Type B pancreatic cell (in vitro differentiated cells): ENCODE results near the gene TMEM167B. TPM values are rescaled to one million over a fixed set of nuclear protein-coding genes. Genes with fewer than 3 reads are reported as not detected.

Experiments
- DNase-seq: peaks from one replicate; pipeline ENCODE4 v3.0.0; 2021; ENCODE audit warnings: mixed read lengths; ENCODE audit not compliant: unreplicated experiment; ENCODE audit errors: extremely low spot score
- H3K27ac Mint-ChIP-seq: 2 replicates; pipeline ENCODE4 v1.8.0; 2021; ENCODE audit warnings: mild to moderate bottlenecking, mixed read lengths
- H3K27me3 Mint-ChIP-seq: 2 replicates; pipeline ENCODE4 v1.8.0; 2021; ENCODE audit warnings: mixed read lengths
- H3K36me3 Mint-ChIP-seq: 2 replicates; pipeline ENCODE4 v1.8.0; 2021; ENCODE audit warnings: mixed read lengths
- H3K4me1 Mint-ChIP-seq: one replicate; pipeline ENCODE4 v1.8.0; 2021; ENCODE audit warnings: mixed read lengths; ENCODE audit not compliant: unreplicated experiment
- H3K4me3 Mint-ChIP-seq: 2 replicates; pipeline ENCODE4 v1.8.0; 2021; ENCODE audit warnings: mild to moderate bottlenecking, mixed read lengths
- H3K9me3 Mint-ChIP-seq: 2 replicates; pipeline ENCODE4 v1.8.0; 2021; ENCODE audit warnings: mixed read lengths
- long read RNA-seq: library from polyadenylated mRNA; unstranded; transcript quantifications from one replicate; pipeline ENCODE4 v2.0.0, GENCODE V29; 2020
- total RNA-seq: library from RNA; stranded (reverse); gene quantifications from 2 replicates; pipeline ENCODE4 v1.2.1, GENCODE V29; 2021; ENCODE audit warnings: low replicate concordance
- TF ChIP-seq, protein P1 (sequence below): fragments of 200-600 bp; sonication (generic); conservative IDR thresholded peaks from 2 replicates; pipeline ENCODE4 v1.5.0; 2021; ENCODE audit warnings: antibody characterized with exemption, mild to moderate bottlenecking

TMEM167B gene
- total RNA-seq: 29.6 and 38.8 TPM in 2 replicates
- long read RNA-seq, transcript TMEM167B-201 (3 exons, 3,730 nt): major isoform, 128 of 145 reads
- long read RNA-seq, partial matches to known transcripts: 9 of 145 reads
- long read RNA-seq, other reads (novel, unspliced or antisense): 7 of 145 reads

DNA sequence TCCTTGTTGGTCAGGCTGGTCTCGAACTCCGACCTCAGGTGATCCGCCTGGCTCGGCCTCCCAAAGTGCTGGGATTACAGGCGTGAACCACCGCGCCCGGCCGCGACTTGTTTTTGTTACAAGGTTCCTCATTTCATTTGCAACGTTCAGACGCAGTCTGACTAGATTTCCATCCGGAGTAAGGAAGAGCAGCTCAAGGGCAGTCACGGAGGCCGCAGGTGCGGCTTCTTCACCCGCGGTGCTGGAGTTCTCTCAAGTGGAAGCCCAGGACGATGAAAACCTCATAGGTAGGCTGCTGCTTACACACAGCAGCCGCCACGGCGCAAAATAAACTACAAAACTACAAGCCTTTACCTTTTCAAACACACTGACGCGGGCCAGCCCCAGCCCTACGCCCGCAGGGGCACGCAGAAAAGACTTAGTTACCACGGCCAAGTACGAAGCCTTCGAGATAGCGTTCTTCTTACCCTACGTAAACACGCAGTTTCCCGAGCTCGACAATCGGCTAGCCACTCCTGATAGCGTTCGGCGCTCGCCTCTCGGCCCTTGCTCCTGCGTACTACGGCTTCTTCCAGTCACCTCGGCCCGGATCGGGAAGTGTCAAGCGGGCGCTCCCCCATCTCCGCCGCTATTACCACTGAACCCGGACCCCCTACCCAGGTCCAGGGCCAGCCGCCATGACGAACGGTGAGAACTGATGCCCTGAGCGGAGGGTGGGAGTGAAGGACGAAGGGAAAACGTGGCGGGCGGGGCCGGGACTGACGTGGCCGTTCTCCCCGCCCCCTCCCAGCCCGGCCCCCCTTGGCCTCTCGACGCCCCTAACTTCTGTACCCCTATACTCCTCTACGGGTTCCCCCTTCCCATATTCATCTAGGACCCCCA is at the start of gene TMEM167B:
TSS of gene TMEM167B (plus strand) at position 569 of the 882 bp plus-strand sequence. CDS start at position 678, 109 bp downstream.
- Mint-ChIP-seq H3K4me1 (peaks cover 14% of the 10 kb centered on the region), H3K27ac (peak within 1 kb of the TSS; percentile 94), H3K4me3 (peak within 1 kb of the TSS; percentile 94), H3K9me3 (no peaks in the 10 kb centered on the region), H3K27me3 (no peaks in the 10 kb centered on the region), H3K36me3 (peaks cover 9% of the 10 kb centered on the region)
- TF ChIP-seq, protein P1, sequence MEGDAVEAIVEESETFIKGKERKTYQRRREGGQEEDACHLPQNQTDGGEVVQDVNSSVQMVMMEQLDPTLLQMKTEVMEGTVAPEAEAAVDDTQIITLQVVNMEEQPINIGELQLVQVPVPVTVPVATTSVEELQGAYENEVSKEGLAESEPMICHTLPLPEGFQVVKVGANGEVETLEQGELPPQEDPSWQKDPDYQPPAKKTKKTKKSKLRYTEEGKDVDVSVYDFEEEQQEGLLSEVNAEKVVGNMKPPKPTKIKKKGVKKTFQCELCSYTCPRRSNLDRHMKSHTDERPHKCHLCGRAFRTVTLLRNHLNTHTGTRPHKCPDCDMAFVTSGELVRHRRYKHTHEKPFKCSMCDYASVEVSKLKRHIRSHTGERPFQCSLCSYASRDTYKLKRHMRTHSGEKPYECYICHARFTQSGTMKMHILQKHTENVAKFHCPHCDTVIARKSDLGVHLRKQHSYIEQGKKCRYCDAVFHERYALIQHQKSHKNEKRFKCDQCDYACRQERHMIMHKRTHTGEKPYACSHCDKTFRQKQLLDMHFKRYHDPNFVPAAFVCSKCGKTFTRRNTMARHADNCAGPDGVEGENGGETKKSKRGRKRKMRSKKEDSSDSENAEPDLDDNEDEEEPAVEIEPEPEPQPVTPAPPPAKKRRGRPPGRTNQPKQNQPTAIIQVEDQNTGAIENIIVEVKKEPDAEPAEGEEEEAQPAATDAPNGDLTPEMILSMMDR: no peak
- DNase-seq: peak; percentile 90

DNA sequence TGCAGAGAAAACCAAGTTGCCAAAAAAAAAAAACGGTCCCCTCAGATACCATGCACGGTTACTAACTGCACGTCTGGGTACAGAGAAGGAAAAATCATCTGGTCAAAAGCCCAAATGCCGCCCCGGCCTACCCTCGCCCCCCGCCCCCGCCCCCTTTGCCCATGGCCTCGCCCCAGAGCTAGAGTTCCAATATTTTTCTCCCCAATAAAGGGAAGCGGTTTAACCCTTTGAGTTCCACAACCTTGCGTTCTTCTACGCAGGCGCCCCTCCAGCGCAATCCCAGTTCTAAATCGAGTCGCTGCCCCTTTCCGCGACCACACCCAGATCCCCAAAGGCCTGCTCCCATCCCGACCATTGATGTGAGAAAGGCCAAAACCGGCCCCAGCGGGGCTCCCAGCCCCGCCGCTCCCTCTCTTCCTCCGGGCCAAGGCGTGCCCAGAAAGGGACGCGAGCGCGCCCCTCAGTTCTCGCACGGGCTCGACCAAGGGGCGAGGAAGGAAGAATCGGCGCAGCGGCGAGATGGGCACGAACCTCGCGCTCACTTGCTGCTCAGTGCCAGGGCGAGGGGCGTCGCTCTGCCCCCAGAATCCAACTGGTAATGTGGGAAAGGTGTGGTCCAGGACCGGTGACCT is 49.5 kb upstream of the TMEM167B start:
- H3K27ac Mint-ChIP-seq: peak overlapping the region; percentile 71
- no peaks in the 10 kb centered on the region for H3K27me3 Mint-ChIP-seq
- no peaks in the 10 kb centered on the region for H3K36me3 Mint-ChIP-seq
- no peak for DNase-seq
- TF ChIP-seq, protein P1: no peak
- peaks cover 8% of the 10 kb centered on the region for H3K4me1 Mint-ChIP-seq
- H3K4me3 Mint-ChIP-seq: peak overlapping the region; percentile 95
- no peaks in the 10 kb centered on the region for H3K9me3 Mint-ChIP-seq

- H3K36me3 Mint-ChIP-seq: no peaks in the 10 kb centered on the region
- H3K4me1 Mint-ChIP-seq: peaks cover 8% of the 10 kb centered on the region
- peak within 1 kb of the TSS; percentile 95 for H3K4me3 Mint-ChIP-seq
- peak within 1 kb of the TSS; percentile 80 for H3K27ac Mint-ChIP-seq
- DNase-seq: peak; percentile 95
- H3K27me3 Mint-ChIP-seq: peaks cover 4% of the 10 kb centered on the region
- TF ChIP-seq, protein P1: no peak
- no peaks in the 10 kb centered on the region for H3K9me3 Mint-ChIP-seq
Observed at GRCh38 chr1:109041621-109042468, 48.7 kb upstream of the TMEM167B start, which contains the start of gene WDR47. Gene WDR47, minus strand, starts transcription at chr1:109042102. Its CDS starts 18,590 bp downstream, at chr1:109023512.

- H3K4me1 Mint-ChIP-seq: peaks cover 2% of the 10 kb centered on the region
- peaks cover 11% of the 10 kb centered on the region for H3K27me3 Mint-ChIP-seq
- no peak for DNase-seq
- H3K27ac Mint-ChIP-seq: no peak overlapping the region
- no peak overlapping the region for H3K4me3 Mint-ChIP-seq
- TF ChIP-seq, protein P1: no peak
- H3K9me3 Mint-ChIP-seq: no peaks in the 10 kb centered on the region
- no peaks in the 10 kb centered on the region for H3K36me3 Mint-ChIP-seq
Observed at GRCh38 chr1:109045595-109045994, 45.0 kb upstream of the TMEM167B start.

DNA sequence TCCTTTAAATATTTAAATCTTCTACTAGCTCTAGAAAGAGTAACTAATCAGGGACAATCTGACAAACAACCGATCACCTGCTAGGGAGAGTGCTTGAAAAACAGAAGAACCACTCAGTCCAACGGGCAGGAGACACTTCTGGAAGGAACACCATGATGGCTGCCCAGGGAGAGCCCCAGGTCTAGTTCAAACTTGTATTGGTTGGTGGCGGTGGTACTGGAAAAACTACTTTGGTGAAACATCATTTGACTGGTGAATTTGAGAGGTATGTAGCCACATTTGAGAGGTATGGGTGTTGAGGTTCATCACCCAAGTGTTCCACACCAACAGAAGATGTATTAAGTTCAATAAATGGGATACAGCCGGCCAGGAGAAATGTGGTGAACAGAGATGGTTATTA is 43.9 kb upstream of the TMEM167B start:
- no peaks in the 10 kb centered on the region for H3K4me1 Mint-ChIP-seq
- H3K4me3 Mint-ChIP-seq: no peak overlapping the region
- peak; percentile 11 for DNase-seq
- H3K27ac Mint-ChIP-seq: no peak overlapping the region
- TF ChIP-seq, protein P1: no peak
- peaks cover 13% of the 10 kb centered on the region for H3K27me3 Mint-ChIP-seq
- no peaks in the 10 kb centered on the region for H3K36me3 Mint-ChIP-seq
- H3K9me3 Mint-ChIP-seq: no peaks in the 10 kb centered on the region
